GM12878 (cell line): ENCODE data around the gene DGKB. TPM values are rescaled to one million over a fixed set of nuclear protein-coding genes. Genes with fewer than 3 reads are reported as not detected.

Experiments
- ATAC-seq: fragments of 200-7000 bp; cut with Tn5 transposase; 3 replicates; pipeline ENCODE4 v1.9.1; 2020; ENCODE audit warnings: mild to moderate bottlenecking, moderate library complexity
- BruUV-seq: library from RNA; stranded (reverse); fragments of 400-500 nt; replicated peaks from 2 replicates; lab custom pipeline; 2021; lab: Mats Ljungman, UMichigan
- CTCF ChIA-PET: fragments of 300-600 bp; sonication (Branson Sonifier 250); formaldehyde crosslinking; extraction: SDS; loops from one replicate; lab custom pipeline; 2021; ENCODE audit warnings: inconsistent platforms; lab: Yijun Ruan, JAX
- POLR2A ChIA-PET: fragments of 350-600 bp; formaldehyde crosslinking; extraction: SDS; loops from one replicate; lab custom pipeline; 2021; ENCODE audit warnings: inconsistent platforms; lab: Charles Lee
- RAD21 ChIA-PET: fragments of 300-600 bp; sonication (Branson Sonifier 250); formaldehyde crosslinking; loops from one replicate; lab custom pipeline; 2023; ENCODE audit warnings: antibody characterized with exemption; ENCODE audit not compliant: unreplicated experiment; lab: Charles Lee
- SMC1A ChIA-PET: fragments of 300-600 bp; sonication (Branson Sonifier 250); formaldehyde crosslinking; loops from one replicate; lab custom pipeline; 2023; ENCODE audit not compliant: unreplicated experiment, uncharacterized antibody; lab: Charles Lee
- DNase-seq: peaks from one replicate; pipeline ENCODE4 v3.0.0-alpha.2; 2011; ENCODE audit warnings: low read depth, low spot score
- FAIRE-seq: peaks from 3 replicates; lab custom pipeline; 2011; peaks lifted over from hg19 to GRCh38; lab: Jason Lieb, UNC
- H2AFZ ChIP-seq: 2 replicates; pipeline ENCODE4 v1.6.0; 2011; ENCODE audit warnings: low read depth, low read length, control low read depth; ENCODE audit not compliant: control insufficient read depth
- H3K27ac ChIP-seq: 2 replicates; pipeline ENCODE4 v1.5.1; 2011; ENCODE audit warnings: control low read depth; ENCODE audit not compliant: control insufficient read depth, insufficient read depth
- H3K27me3 ChIP-seq, 2 experiments: replicated peaks in 1 of 2; 2 replicates each; pipeline versions ENCODE4 v1.6.0 to v1.6.1; 2011; ENCODE audit warnings: low read length in 1 of 2; ENCODE audit not compliant: control insufficient read depth in 2 of 2, insufficient read depth in 2 of 2
- H3K36me3 ChIP-seq, 2 experiments: 2 replicates each; pipeline ENCODE4 v1.5.1; 2011; ENCODE audit warnings: low read length in 1 of 2; ENCODE audit not compliant: control insufficient read depth in 2 of 2, insufficient read depth in 2 of 2
- H3K4me1 ChIP-seq: 2 replicates; pipeline ENCODE4 v1.6.1; 2011; ENCODE audit warnings: mild to moderate bottlenecking, low read length, moderate library complexity, mixed read lengths; ENCODE audit not compliant: control insufficient read depth, insufficient read depth
- H3K4me2 ChIP-seq: 2 replicates; pipeline ENCODE4 v1.6.0; 2011; ENCODE audit warnings: control low read depth; ENCODE audit not compliant: control insufficient read depth, insufficient read depth
- H3K4me3 ChIP-seq: fragments of 200-600 bp; sonication (generic); 2 replicates; pipeline ENCODE4 v1.5.1; 2016
- H3K79me2 ChIP-seq: 2 replicates; pipeline ENCODE4 v1.6.0; 2011; ENCODE audit warnings: low read length; ENCODE audit not compliant: control insufficient read depth, insufficient read depth
- H3K9ac ChIP-seq: 2 replicates; pipeline ENCODE4 v1.8.0; 2011; ENCODE audit warnings: low read length, control low read depth, mixed read lengths; ENCODE audit not compliant: control insufficient read depth, insufficient read depth
- H3K9me3 ChIP-seq: replicated peaks from 3 replicates; pipeline ENCODE4 v1.5.1; 2011; ENCODE audit warnings: mild to moderate bottlenecking, low read length; ENCODE audit not compliant: control insufficient read depth, insufficient read depth
- H4K20me1 ChIP-seq: 2 replicates; pipeline ENCODE4 v1.6.0; 2011; ENCODE audit not compliant: control insufficient read depth, insufficient read depth
- EED ChIP-seq: sonication (generic); IDR thresholded peaks from 2 replicates; pipeline ENCODE4 v1.6.1; 2016; ENCODE audit warnings: antibody characterized with exemption, low read depth
- EZH2 ChIP-seq: IDR thresholded peaks from 2 replicates; pipeline ENCODE4 v1.6.1; 2012; ENCODE audit warnings: low read depth, mild to moderate bottlenecking, control low read depth, inconsistent platforms, low read length, borderline replicate concordance; ENCODE audit not compliant: control insufficient read depth
- FOS ChIP-seq: IDR thresholded peaks from 3 replicates; pipeline ENCODE4 v1.6.1; 2011; ENCODE audit warnings: borderline replicate concordance; ENCODE audit not compliant: insufficient read length; ENCODE audit errors: extremely low read depth
- FOXM1 ChIP-seq: IDR thresholded peaks from 2 replicates; pipeline ENCODE4 v1.6.1; 2012; ENCODE audit warnings: low read depth, mild to moderate bottlenecking, inconsistent platforms, low read length, moderate library complexity
- GATAD2B ChIP-seq: fragments of 450-650 bp; conservative IDR thresholded peaks from 2 replicates; pipeline ENCODE4 v1.6.1; 2017; ENCODE audit warnings: low read depth, mild to moderate bottlenecking, moderate library complexity
- HCFC1 ChIP-seq: fragments of 150-350 bp; IDR thresholded peaks from 2 replicates; pipeline ENCODE4 v1.6.1; 2014; ENCODE audit warnings: low read length
- HDAC2 ChIP-seq: fragments of 200-600 bp; sonication (generic); IDR thresholded peaks from 2 replicates; pipeline ENCODE4 v1.6.1; 2017
- JUND ChIP-seq: IDR thresholded peaks from 2 replicates; pipeline ENCODE4 v1.6.1; 2012; ENCODE audit warnings: low read depth, mild to moderate bottlenecking, low read length, improper control_type of control experiment, moderate library complexity
- NBN ChIP-seq: fragments of 450-650 bp; IDR thresholded peaks from 2 replicates; pipeline ENCODE4 v1.6.1; 2016
- NFIC ChIP-seq: IDR thresholded peaks from 2 replicates; pipeline ENCODE4 v1.6.1; 2012; ENCODE audit warnings: low read depth, mild to moderate bottlenecking, inconsistent platforms, low read length, moderate library complexity
- PAX5 ChIP-seq: IDR thresholded peaks from 2 replicates; pipeline ENCODE4 v1.6.1; 2011; ENCODE audit warnings: low read depth, low read length, borderline replicate concordance
- POLR2A ChIP-seq: IDR thresholded peaks from 2 replicates; pipeline ENCODE4 v1.6.1; 2011; ENCODE audit warnings: low read depth, mild to moderate bottlenecking, low read length
- RUNX3 ChIP-seq: IDR thresholded peaks from 2 replicates; pipeline ENCODE4 v1.6.1; 2012; ENCODE audit warnings: low read length, inconsistent platforms
- SIX5 ChIP-seq: IDR thresholded peaks from 2 replicates; pipeline ENCODE4 v1.6.1; 2011; ENCODE audit warnings: mild to moderate bottlenecking, low read depth, low read length, moderate library complexity; ENCODE audit not compliant: severe bottlenecking
- SMARCA5 ChIP-seq: fragments of 450-650 bp; IDR thresholded peaks from 2 replicates; pipeline ENCODE4 v1.6.1; 2017; ENCODE audit warnings: mild to moderate bottlenecking
- SPI1 ChIP-seq: IDR thresholded peaks from 2 replicates; pipeline ENCODE4 v1.6.1; 2011; ENCODE audit warnings: low read depth, mild to moderate bottlenecking, low read length, moderate library complexity, borderline replicate concordance; ENCODE audit not compliant: insufficient read depth
- STAT1 ChIP-seq: fragments of 450-650 bp; conservative IDR thresholded peaks from 2 replicates; pipeline ENCODE4 v1.6.1; 2014; ENCODE audit warnings: antibody characterized with exemption, mild to moderate bottlenecking
- TAF1 ChIP-seq: IDR thresholded peaks from 2 replicates; pipeline ENCODE4 v1.6.1; 2011; ENCODE audit warnings: mild to moderate bottlenecking, low read depth, low read length, borderline replicate concordance
- TCF3 ChIP-seq: IDR thresholded peaks from 2 replicates; pipeline ENCODE4 v1.6.1; 2012; ENCODE audit warnings: low read depth, mild to moderate bottlenecking, low read length, borderline replicate concordance; ENCODE audit not compliant: insufficient read depth
- ZNF622 ChIP-seq: fragments of 450-650 bp; IDR thresholded peaks from 2 replicates; pipeline ENCODE4 v1.6.1; 2017; ENCODE audit warnings: mild to moderate bottlenecking, inconsistent platforms
- WGBS: methylation state at CpG from one replicate; pipeline ENCODE4 v1.1.6; 2016; ENCODE audit warnings: low lambda C conversion rate; ENCODE audit not compliant: insufficient replicate concordance, insufficient coverage; ENCODE audit errors: missing lambda C conversion rate; 5-methylcytosine and 5-hydroxymethylcytosine counted together
- in situ Hi-C: fragments of 300-500 bp; cut with MboI; formaldehyde crosslinking; loops from 9 replicates; pipeline ENCODE4 v1.14.3; 2018; ENCODE audit warnings: mixed read lengths
- intact Hi-C: fragments of 100-400 bp; cut with micrococcal nuclease; formaldehyde crosslinking; loops from one replicate; pipeline ENCODE4 v1.14.2; 2022; ENCODE audit not compliant: unreplicated experiment
- polyA plus RNA-seq, 11 experiments: library from polyadenylated mRNA; depleted of rRNA in 4 of 11; unstranded in 6 of 11; stranded (reverse) in 5 of 11; fragments of >200 nt; fragmentation: Nextera tagmentation in 4 of 11; fragmentation: Illumina TruSeq in 1 of 11; extraction: Ambion mirVana in 4 of 11; extraction: Trizol in 1 of 11; gene quantifications; 1 replicate in 1 of 11; 2 replicates in 10 of 11; pipeline versions ENCODE4 v1.2.1 to v1.2.3, GENCODE V29; 2011 to 2016; ENCODE audit warnings: inconsistent platforms in 2 of 11, missing spikeins in 2 of 11, low read depth in 1 of 11
- total RNA-seq, 4 experiments: library from RNA; depleted of rRNA in 3 of 4; stranded (reverse); fragments of >200 nt in 3 of 4; fragmentation: Illumina TruSeq in 1 of 4; extraction: Trizol in 1 of 4; gene quantifications; 2 replicates each; pipeline versions ENCODE4 v1.2.1 to v1.2.3, GENCODE V29; 2013 to 2021
- TF ChIP-seq, protein P1 (sequence below): fragments of 150-350 bp; IDR thresholded peaks from 2 replicates; pipeline ENCODE4 v1.6.1; 2014; ENCODE audit warnings: mild to moderate bottlenecking, low read depth, low read length

DGKB gene
- total and polyA plus RNA-seq, 10 of the 15 experiments (the other 5 are each of a cell fraction or from before 2014, with no cell fraction given): 0.02 to 0.10 (median 0.04) TPM; not detected in 6

DNA sequence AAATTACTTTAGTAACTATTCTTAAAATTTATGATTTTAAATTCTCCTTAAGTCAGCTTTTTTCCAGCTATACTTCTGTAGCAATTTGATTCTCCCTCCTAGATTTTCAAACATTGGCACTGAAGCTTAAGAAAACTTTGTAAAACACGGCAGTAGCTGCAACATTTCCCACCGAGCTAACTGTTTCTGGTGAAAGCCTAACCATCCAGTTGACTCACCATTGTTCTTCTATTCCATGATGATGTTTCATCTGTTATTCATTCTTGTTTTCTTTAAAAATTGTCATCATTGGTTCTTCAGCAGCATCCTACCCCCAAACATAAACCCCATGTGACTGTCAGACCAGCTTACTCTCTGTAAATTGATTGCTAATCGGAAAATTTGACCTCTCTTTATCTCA is 312.3 kb downstream of the DGKB start:
- ChIA-PET RAD21 (no interaction called here), SMC1A (interaction anchor here (0.7 kb wide), 1 partner anchor 37 kb away, joined by 3 read pairs; no protein-coding TSS in a partner anchor), POLR2A (interaction anchor here (0.7 kb wide), 1 partner anchor 489 kb away, joined by 3 read pairs; no protein-coding TSS in a partner anchor), CTCF (interaction anchor here (1.2 kb wide), 1 partner anchor 101 kb away, joined by 4 read pairs; no protein-coding TSS in a partner anchor)
- intact Hi-C loops: no loop called here
- FAIRE-seq: no peak
- H3K27ac ChIP-seq: no peak overlapping the region
- H3K4me2 ChIP-seq: no peak overlapping the region
- no peaks in the 10 kb centered on the region for H3K79me2 ChIP-seq
- no peaks in the 10 kb centered on the region for H3K36me3 ChIP-seq
- H2AFZ ChIP-seq: no peak overlapping the region
- no peaks in the 10 kb centered on the region for H3K9me3 ChIP-seq
- no peak for DNase-seq
- TF ChIP-seq RUNX3 (no peak), PAX5 (no peak), EZH2 (no peak), NBN (no peak), STAT1 (no peak), JUND (no peak), SPI1 (no peak), NFIC (no peak), GATAD2B (no peak)
- ATAC-seq: no peak
- no peaks in the 10 kb centered on the region for H3K4me1 ChIP-seq
- in situ Hi-C loops: no loop called here
- H3K4me3 ChIP-seq: no peak overlapping the region
- BruUV-seq: no TSS peak
- H4K20me1 ChIP-seq: no peaks in the 10 kb centered on the region
- no peak overlapping the region for H3K9ac ChIP-seq
- H3K27me3 ChIP-seq: no peaks in the 10 kb centered on the region
- 52% methylated on average over 3 of the region's 3 CpGs for WGBS

DNA sequence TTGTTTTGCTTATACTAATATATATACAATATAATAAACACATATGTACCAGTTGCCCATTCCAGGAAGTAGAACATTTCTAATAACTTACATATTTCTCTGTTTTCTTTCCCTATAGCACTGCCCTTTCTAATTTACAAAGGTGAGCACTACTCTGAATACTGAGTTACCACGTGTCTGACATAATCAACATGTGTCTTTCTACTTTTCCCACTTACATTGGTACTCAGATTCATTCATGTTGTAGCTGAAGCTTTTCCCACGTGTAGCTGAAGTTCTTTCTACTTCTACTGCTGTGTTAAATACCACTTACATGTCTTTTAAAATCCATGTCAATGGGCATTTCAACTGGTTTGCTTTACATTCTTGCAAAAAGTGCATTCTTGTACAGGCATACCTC is 317.3 kb downstream of the DGKB start:
- DNase-seq (no peak), ATAC-seq (no peak), FAIRE-seq (no peak)
- Histone ChIP-seq H3K79me2 (no peaks in the 10 kb centered on the region), H4K20me1 (no peaks in the 10 kb centered on the region), H3K4me1 (no peaks in the 10 kb centered on the region), H3K9ac (no peak overlapping the region), H2AFZ (no peak overlapping the region), H3K4me2 (no peak overlapping the region), H3K9me3 (no peaks in the 10 kb centered on the region), H3K4me3 (no peak overlapping the region), H3K27ac (no peak overlapping the region), H3K27me3 (no peaks in the 10 kb centered on the region), H3K36me3 (no peaks in the 10 kb centered on the region)
- 4% methylated on average over 2 of the region's 2 CpGs for WGBS
- POLR2A ChIA-PET: no interaction called here
- BruUV-seq: no TSS peak
- SMC1A ChIA-PET: no interaction called here
- RAD21 ChIA-PET: interaction anchor here (1.3 kb wide), 1 partner anchor 21 kb away, joined by 3 read pairs; no protein-coding TSS in a partner anchor
- intact Hi-C loops: no loop called here
- CTCF ChIA-PET: no interaction called here
- in situ Hi-C loops: no loop called here
- TF ChIP-seq TAF1 (no peak), FOS (no peak), EED (no peak), TCF3 (no peak), POLR2A (no peak), SMARCA5 (no peak), ZNF622 (no peak), SIX5 (no peak), HDAC2 (no peak), HCFC1 (no peak), FOXM1 (no peak)
- TF ChIP-seq, protein P1, sequence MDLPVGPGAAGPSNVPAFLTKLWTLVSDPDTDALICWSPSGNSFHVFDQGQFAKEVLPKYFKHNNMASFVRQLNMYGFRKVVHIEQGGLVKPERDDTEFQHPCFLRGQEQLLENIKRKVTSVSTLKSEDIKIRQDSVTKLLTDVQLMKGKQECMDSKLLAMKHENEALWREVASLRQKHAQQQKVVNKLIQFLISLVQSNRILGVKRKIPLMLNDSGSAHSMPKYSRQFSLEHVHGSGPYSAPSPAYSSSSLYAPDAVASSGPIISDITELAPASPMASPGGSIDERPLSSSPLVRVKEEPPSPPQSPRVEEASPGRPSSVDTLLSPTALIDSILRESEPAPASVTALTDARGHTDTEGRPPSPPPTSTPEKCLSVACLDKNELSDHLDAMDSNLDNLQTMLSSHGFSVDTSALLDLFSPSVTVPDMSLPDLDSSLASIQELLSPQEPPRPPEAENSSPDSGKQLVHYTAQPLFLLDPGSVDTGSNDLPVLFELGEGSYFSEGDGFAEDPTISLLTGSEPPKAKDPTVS: no peak
